Measurements from ENCODE around the gene NAA60.

DNA sequence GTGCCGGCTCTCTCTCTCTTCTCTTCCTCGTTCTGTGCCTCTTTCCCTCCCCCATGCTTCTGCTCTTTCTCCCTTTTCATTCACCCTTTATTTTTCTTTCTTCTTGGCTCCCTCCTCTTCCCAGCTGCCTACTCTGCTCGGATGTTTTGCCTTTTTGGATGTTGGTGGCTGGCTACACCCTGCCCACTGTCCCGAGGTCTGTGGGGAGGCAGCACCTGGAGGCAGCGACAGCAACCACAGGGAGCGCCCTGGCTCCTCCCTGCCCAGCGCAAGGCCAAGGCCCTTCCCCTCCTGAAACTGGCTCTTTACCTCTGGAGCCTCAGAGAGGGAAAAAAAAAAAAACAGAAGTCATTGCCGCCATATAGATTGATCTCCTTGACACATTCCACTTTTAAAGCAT, 77.4 kb downstream of the NAA60 start:
- TF ChIP-seq, protein P1, sequence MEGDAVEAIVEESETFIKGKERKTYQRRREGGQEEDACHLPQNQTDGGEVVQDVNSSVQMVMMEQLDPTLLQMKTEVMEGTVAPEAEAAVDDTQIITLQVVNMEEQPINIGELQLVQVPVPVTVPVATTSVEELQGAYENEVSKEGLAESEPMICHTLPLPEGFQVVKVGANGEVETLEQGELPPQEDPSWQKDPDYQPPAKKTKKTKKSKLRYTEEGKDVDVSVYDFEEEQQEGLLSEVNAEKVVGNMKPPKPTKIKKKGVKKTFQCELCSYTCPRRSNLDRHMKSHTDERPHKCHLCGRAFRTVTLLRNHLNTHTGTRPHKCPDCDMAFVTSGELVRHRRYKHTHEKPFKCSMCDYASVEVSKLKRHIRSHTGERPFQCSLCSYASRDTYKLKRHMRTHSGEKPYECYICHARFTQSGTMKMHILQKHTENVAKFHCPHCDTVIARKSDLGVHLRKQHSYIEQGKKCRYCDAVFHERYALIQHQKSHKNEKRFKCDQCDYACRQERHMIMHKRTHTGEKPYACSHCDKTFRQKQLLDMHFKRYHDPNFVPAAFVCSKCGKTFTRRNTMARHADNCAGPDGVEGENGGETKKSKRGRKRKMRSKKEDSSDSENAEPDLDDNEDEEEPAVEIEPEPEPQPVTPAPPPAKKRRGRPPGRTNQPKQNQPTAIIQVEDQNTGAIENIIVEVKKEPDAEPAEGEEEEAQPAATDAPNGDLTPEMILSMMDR (conservative IDR thresholded peaks at IDR 0.05; ENCODE audit: low read length): no peak
- TF ChIP-seq EZH2phosphoT487 (IDR thresholded peaks at IDR 0.05; ENCODE audit: borderline replicate concordance): no peak

All from Loucy (cell line).